Endodermal cell (in vitro differentiated cells): Measurements from ENCODE around the gene USP28. TPM values are rescaled to one million over a fixed set of nuclear protein-coding genes. Genes with fewer than 3 reads are reported as not detected.

ENCODE experiments used
- DNase-seq: peaks from one replicate; pipeline ENCODE4 v3.0.0-alpha.2; 2017
- H3K27ac ChIP-seq: 2 replicates; pipeline ENCODE4 v1.5.1; 2013; ENCODE audit warnings: mild to moderate bottlenecking, low read depth, low read length, moderate library complexity
- H3K27me3 ChIP-seq: 2 replicates; pipeline ENCODE4 v1.6.1; 2013; ENCODE audit warnings: mild to moderate bottlenecking, low read length, moderate library complexity; ENCODE audit not compliant: insufficient read depth, control insufficient read depth, poor library complexity, severe bottlenecking
- H3K36me3 ChIP-seq: 2 replicates; pipeline ENCODE4 v1.7.0; 2013; ENCODE audit warnings: mild to moderate bottlenecking, low read length, moderate library complexity; ENCODE audit not compliant: control insufficient read depth, insufficient read depth
- H3K4me1 ChIP-seq: one replicate; pipeline ENCODE4 v1.7.0; 2013; ENCODE audit warnings: low read length; ENCODE audit not compliant: control insufficient read depth, insufficient read depth
- H3K4me3 ChIP-seq: 2 replicates; pipeline ENCODE4 v1.5.1; 2013; ENCODE audit warnings: mild to moderate bottlenecking, low read length, moderate library complexity
- H3K9ac ChIP-seq: 2 replicates; pipeline ENCODE4 v1.6.1; 2013; ENCODE audit warnings: mild to moderate bottlenecking, low read length, moderate library complexity; ENCODE audit not compliant: poor library complexity, severe bottlenecking; ENCODE audit errors: extremely low read depth
- H3K9me3 ChIP-seq: 2 replicates; pipeline ENCODE4 v1.6.1; 2013; ENCODE audit warnings: mild to moderate bottlenecking, low read length, moderate library complexity; ENCODE audit not compliant: control insufficient read depth
- H3K27ac Mint-ChIP-seq: 2 replicates; pipeline ENCODE4 v1.8.0; 2020; ENCODE audit warnings: mixed read lengths
- H3K27me3 Mint-ChIP-seq: 2 replicates; pipeline ENCODE4 v1.8.0; 2021; ENCODE audit warnings: mild to moderate bottlenecking, mixed read lengths; ENCODE audit not compliant: insufficient read depth
- H3K36me3 Mint-ChIP-seq: 2 replicates; pipeline ENCODE4 v1.8.0; 2020; ENCODE audit warnings: low read depth, mixed read lengths
- H3K4me1 Mint-ChIP-seq: 2 replicates; pipeline ENCODE4 v1.8.0; 2020; ENCODE audit warnings: mixed read lengths
- H3K4me3 Mint-ChIP-seq: 2 replicates; pipeline ENCODE4 v1.8.0; 2020; ENCODE audit warnings: mild to moderate bottlenecking, moderate library complexity, mixed read lengths
- H3K9me3 Mint-ChIP-seq: 2 replicates; pipeline ENCODE4 v1.8.0; 2020; ENCODE audit warnings: mild to moderate bottlenecking, mixed read lengths
- WGBS, 2 experiments: methylation state at CpG; one replicate each; pipeline versions ENCODE4 v1.1.5 to v1.1.7; 2013; ENCODE audit warnings: missing lambda C conversion rate in 2 of 2, mixed read lengths in 1 of 2; ENCODE audit not compliant: insufficient coverage in 1 of 2, insufficient read length in 1 of 2; 5-methylcytosine and 5-hydroxymethylcytosine counted together
- total RNA-seq, 2 donors: library from RNA; stranded (reverse); fragmentation: NEBNext Ultra II Directional in 1 of 2; extraction: Animal tissue kit (Norgen Biotek cat#: 25700) in 1 of 2; gene quantifications; 2 replicates in 1 of 2; 3 replicates in 1 of 2; pipeline ENCODE4 v1.2.1, GENCODE V29; 2021
- TF ChIP-seq, protein P1 (sequence below): fragments of 200-600 bp; sonication (generic); conservative IDR thresholded peaks from 2 replicates; pipeline ENCODE4 v1.5.0; 2021; ENCODE audit warnings: antibody characterized with exemption, mild to moderate bottlenecking

USP28 gene
- total RNA-seq, 2 donors from 2014 or later: 67.0 to 73.7 TPM

DNA sequence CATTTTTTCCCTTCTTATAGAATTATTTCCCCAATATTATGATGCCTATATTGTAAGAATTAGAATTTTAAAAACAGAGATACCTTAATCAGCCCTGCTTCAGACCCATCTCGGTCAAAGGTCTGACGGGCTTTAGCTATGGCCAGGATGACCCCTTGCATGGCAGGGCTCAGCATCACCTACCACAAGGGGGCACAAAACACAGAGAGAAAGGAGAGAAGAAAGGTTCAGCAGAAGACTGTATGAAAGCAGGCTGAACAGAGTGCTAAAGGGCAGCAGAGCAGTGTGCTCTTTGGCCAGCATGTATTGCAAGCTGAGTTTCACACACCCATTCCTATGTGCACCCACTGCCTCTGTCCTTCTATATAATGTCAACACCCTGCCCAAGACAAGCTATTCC, 69.0 kb downstream of the USP28 start:
- Histone ChIP-seq H3K9me3 (no peaks in the 10 kb centered on the region), H3K36me3 (peaks cover 88% of the 10 kb centered on the region), H3K4me1 (no peaks in the 10 kb centered on the region), H3K27me3 (no peaks in the 10 kb centered on the region), H3K9ac (no peak overlapping the region), H3K27ac (no peak overlapping the region), H3K4me3 (no peak overlapping the region)
- peak; percentile 90 for DNase-seq
- Mint-ChIP-seq H3K4me3 (no peak overlapping the region), H3K27me3 (no peaks in the 10 kb centered on the region), H3K36me3 (peaks cover 82% of the 10 kb centered on the region), H3K27ac (no peak overlapping the region), H3K4me1 (no peaks in the 10 kb centered on the region), H3K9me3 (no peaks in the 10 kb centered on the region)
- TF ChIP-seq, protein P1, sequence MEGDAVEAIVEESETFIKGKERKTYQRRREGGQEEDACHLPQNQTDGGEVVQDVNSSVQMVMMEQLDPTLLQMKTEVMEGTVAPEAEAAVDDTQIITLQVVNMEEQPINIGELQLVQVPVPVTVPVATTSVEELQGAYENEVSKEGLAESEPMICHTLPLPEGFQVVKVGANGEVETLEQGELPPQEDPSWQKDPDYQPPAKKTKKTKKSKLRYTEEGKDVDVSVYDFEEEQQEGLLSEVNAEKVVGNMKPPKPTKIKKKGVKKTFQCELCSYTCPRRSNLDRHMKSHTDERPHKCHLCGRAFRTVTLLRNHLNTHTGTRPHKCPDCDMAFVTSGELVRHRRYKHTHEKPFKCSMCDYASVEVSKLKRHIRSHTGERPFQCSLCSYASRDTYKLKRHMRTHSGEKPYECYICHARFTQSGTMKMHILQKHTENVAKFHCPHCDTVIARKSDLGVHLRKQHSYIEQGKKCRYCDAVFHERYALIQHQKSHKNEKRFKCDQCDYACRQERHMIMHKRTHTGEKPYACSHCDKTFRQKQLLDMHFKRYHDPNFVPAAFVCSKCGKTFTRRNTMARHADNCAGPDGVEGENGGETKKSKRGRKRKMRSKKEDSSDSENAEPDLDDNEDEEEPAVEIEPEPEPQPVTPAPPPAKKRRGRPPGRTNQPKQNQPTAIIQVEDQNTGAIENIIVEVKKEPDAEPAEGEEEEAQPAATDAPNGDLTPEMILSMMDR: peak; percentile 90
- WGBS, 2 experiments: 84% methylated on average over 2 of the region's 2 CpGs; no CpG with 5 or more reads in 1 of the 2 experiments

DNA sequence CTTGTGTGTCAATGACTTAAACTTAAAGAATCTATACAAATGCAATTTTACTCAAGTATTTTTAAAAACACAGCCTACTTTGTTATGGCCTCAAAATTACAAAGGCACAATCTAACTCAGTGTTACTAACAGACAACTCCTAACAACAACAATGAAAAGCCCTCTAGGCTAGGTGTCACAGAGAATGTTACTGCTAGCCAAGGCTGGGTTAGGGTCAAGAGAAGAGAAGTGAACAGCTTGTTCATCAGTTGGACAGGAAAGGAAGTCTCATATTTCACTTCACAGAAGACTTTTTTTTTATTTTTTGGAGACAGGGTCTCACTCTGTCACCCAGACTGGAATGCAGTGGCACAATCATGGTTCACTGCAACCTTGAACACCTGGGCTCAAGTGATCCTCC, 69.7 kb downstream of the USP28 start:
- Mint-ChIP-seq H3K27ac (no peak overlapping the region), H3K9me3 (no peaks in the 10 kb centered on the region), H3K4me1 (no peaks in the 10 kb centered on the region), H3K27me3 (no peaks in the 10 kb centered on the region), H3K36me3 (peaks cover 82% of the 10 kb centered on the region), H3K4me3 (no peak overlapping the region)
- DNase-seq: no peak
- TF ChIP-seq, protein P1: no peak
- Histone ChIP-seq H3K9me3 (no peaks in the 10 kb centered on the region), H3K4me3 (no peak overlapping the region), H3K36me3 (peaks cover 92% of the 10 kb centered on the region), H3K27ac (no peak overlapping the region), H3K9ac (no peak overlapping the region), H3K4me1 (no peaks in the 10 kb centered on the region), H3K27me3 (no peaks in the 10 kb centered on the region)

DNA sequence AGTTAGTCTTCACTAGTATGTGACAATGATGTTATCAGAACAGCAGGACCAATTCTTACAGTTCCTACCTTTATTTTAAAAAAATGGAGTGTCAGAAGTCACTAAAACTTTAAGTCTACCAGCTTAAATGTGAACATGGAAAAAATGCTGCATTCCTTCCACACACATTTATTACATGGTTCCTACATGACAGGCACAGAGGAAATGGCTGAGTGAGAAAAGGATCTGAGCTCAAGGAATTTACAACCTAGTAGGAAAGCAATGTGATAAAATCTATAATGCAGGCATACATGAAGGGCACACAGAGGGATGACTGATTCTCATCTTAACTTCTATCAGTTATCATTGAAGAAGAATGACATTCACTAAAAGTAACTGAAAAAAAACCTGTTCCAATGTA, 72.8 kb downstream of the USP28 start:
- peaks cover 78% of the 10 kb centered on the region for H3K36me3 Mint-ChIP-seq
- peaks cover 92% of the 10 kb centered on the region for H3K36me3 ChIP-seq

More for the DNA sequence above, 72.8 kb downstream of the USP28 start:
- DNase-seq: no peak
- TF ChIP-seq, protein P1: no peak
- Histone ChIP-seq H3K27ac (no peak overlapping the region), H3K9me3 (no peaks in the 10 kb centered on the region), H3K9ac (no peak overlapping the region), H3K4me1 (no peaks in the 10 kb centered on the region), H3K27me3 (no peaks in the 10 kb centered on the region), H3K4me3 (no peak overlapping the region)
- no peaks in the 10 kb centered on the region for H3K27me3 Mint-ChIP-seq
- no peaks in the 10 kb centered on the region for H3K4me1 Mint-ChIP-seq
- no peaks in the 10 kb centered on the region for H3K9me3 Mint-ChIP-seq
- H3K27ac Mint-ChIP-seq: no peak overlapping the region
- no peak overlapping the region for H3K4me3 Mint-ChIP-seq
